ENCODE results near the gene CCPG1. TPM values are rescaled to one million over a fixed set of nuclear protein-coding genes. Genes with fewer than 3 reads are reported as not detected.

CCPG1 gene
- total RNA-seq, 6 experiments from 2014 or later: 47.3 to 73.1 (median 57.3) TPM

GRCh38 chr15:55344206-55344605 lies 64.0 kb downstream of the CCPG1 start:
- intact Hi-C loops (cut with DNase I): no loop called here
- TF ChIP-seq CTCF (IDR thresholded peaks at IDR 0.05) (no peak), POLR2A (IDR thresholded peaks at IDR 0.05) (no peak)
- no peak overlapping the region for H3K27ac ChIP-seq
- ATAC-seq (no peak), DNase-seq (no peak)
- H3K4me1 ChIP-seq: no peaks in the 10 kb centered on the region
- H3K27me3 ChIP-seq: no peaks in the 10 kb centered on the region
- WGBS (ENCODE audit: insufficient coverage, low coverage, low lambda C conversion rate, missing lambda C conversion rate): 82% methylated on average over 2 of the region's 2 CpGs
- no peaks in the 10 kb centered on the region for H3K9me3 ChIP-seq
- no peak overlapping the region for H3K4me3 ChIP-seq
- H3K36me3 ChIP-seq: no peaks in the 10 kb centered on the region

GRCh38 chr15:55343168-55343567 lies 65.0 kb downstream of the CCPG1 start:
- H3K9me3 ChIP-seq: no peaks in the 10 kb centered on the region
- H3K27ac ChIP-seq: no peak overlapping the region
- H3K36me3 ChIP-seq: no peaks in the 10 kb centered on the region
- H3K4me1 ChIP-seq: no peaks in the 10 kb centered on the region
- DNase-seq (no peak), ATAC-seq (no peak)
- no peaks in the 10 kb centered on the region for H3K27me3 ChIP-seq
- H3K4me3 ChIP-seq: no peak overlapping the region
- TF ChIP-seq POLR2A (IDR thresholded peaks at IDR 0.05): no peak
- TF ChIP-seq CTCF (IDR thresholded peaks at IDR 0.05): no peak
- intact Hi-C loops (cut with DNase I): no loop called here
- 77% methylated on average over 2 of the region's 2 CpGs for WGBS (ENCODE audit: insufficient coverage, low coverage, low lambda C conversion rate, missing lambda C conversion rate)

GRCh38 chr15:55337160-55337559 lies 71.0 kb downstream of the CCPG1 start:
- Histone ChIP-seq H3K4me1 (no peaks in the 10 kb centered on the region), H3K36me3 (no peaks in the 10 kb centered on the region), H3K4me3 (no peak overlapping the region), H3K27ac (no peak overlapping the region), H3K27me3 (no peaks in the 10 kb centered on the region), H3K9me3 (no peaks in the 10 kb centered on the region)
- TF ChIP-seq POLR2A (IDR thresholded peaks at IDR 0.05) (no peak), CTCF (IDR thresholded peaks at IDR 0.05) (no peak)
- ATAC-seq: peak in 2 of 4 donors; percentile 37 to 56
- 100% methylated on average over 1 of the region's 1 CpG for WGBS (ENCODE audit: insufficient coverage, low coverage, low lambda C conversion rate, missing lambda C conversion rate)
- intact Hi-C loops (cut with DNase I): no loop called here
- DNase-seq: no peak

- WGBS (ENCODE audit: insufficient coverage, low coverage, low lambda C conversion rate, missing lambda C conversion rate): 100% methylated on average over 1 of the region's 1 CpG
- no peak for ATAC-seq
- Histone ChIP-seq H3K9me3 (no peaks in the 10 kb centered on the region), H3K27me3 (no peaks in the 10 kb centered on the region), H3K36me3 (no peaks in the 10 kb centered on the region), H3K4me1 (no peaks in the 10 kb centered on the region), H3K27ac (no peak overlapping the region), H3K4me3 (no peak overlapping the region)
- TF ChIP-seq CTCF (IDR thresholded peaks at IDR 0.05) (no peak), POLR2A (IDR thresholded peaks at IDR 0.05) (no peak)
- intact Hi-C loops (cut with DNase I): no loop called here
- DNase-seq: no peak
Observed at GRCh38 chr15:55334997-55335396, 73.2 kb downstream of the CCPG1 start.

- intact Hi-C loops (cut with DNase I): no loop called here
- Histone ChIP-seq H3K4me3 (no peak overlapping the region), H3K4me1 (no peaks in the 10 kb centered on the region), H3K27ac (no peak overlapping the region), H3K9me3 (no peaks in the 10 kb centered on the region), H3K36me3 (no peaks in the 10 kb centered on the region), H3K27me3 (no peaks in the 10 kb centered on the region)
- no peak for ATAC-seq
- TF ChIP-seq CTCF (IDR thresholded peaks at IDR 0.05): no peak
- TF ChIP-seq POLR2A (IDR thresholded peaks at IDR 0.05): no peak
- DNase-seq: no peak
- 93% methylated on average over 5 of the region's 5 CpGs for WGBS (ENCODE audit: insufficient coverage, low coverage, low lambda C conversion rate, missing lambda C conversion rate)
Observed at GRCh38 chr15:55334371-55334770, 73.8 kb downstream of the CCPG1 start.

Measured in right lobe of liver (tissue), 6 donors.